NCI-H748 (cell line): ENCODE data around the gene ADGRG1.
A peak's percentile ranks its signal among the peaks of the same experiment; 100 is the strongest.
"Not testable (repeated sequence)": the region's sequence is repeated elsewhere in the genome, so short reads cannot be mapped to it uniquely, and the experiment has no call there.

Source experiments
- DNase-seq: peaks from one replicate; lab custom pipeline; 2025; ENCODE audit not compliant: unreplicated experiment; lab: John Stamatoyannopoulos, UW

The ADGRG1 gene

GRCh38 chr16:57628008-57628781 is at the start of gene ADGRG1:
ADGRG1 (plus strand) TSS chr16:57628630; CDS start chr16:57650288, 21,658 bp downstream.
- DNase-seq: no peak

DNA sequence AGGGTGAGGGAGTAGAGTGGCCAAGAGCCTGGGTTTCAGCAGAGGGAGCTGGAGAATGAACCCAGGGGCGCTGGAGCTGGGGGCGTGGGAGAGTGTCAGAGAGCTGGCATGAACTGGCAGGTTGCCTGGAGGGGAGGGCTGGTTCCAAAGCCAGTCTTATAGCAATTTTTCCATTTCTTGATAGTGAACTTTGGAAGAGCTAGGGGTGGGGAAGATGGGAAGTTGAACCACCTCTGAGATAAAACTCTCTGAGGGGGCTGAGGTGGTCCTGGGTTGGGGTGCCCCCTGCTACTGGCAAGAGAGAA is 49.1 kb upstream of the ADGRG1 start:
- DNase-seq: no peak

DNA sequence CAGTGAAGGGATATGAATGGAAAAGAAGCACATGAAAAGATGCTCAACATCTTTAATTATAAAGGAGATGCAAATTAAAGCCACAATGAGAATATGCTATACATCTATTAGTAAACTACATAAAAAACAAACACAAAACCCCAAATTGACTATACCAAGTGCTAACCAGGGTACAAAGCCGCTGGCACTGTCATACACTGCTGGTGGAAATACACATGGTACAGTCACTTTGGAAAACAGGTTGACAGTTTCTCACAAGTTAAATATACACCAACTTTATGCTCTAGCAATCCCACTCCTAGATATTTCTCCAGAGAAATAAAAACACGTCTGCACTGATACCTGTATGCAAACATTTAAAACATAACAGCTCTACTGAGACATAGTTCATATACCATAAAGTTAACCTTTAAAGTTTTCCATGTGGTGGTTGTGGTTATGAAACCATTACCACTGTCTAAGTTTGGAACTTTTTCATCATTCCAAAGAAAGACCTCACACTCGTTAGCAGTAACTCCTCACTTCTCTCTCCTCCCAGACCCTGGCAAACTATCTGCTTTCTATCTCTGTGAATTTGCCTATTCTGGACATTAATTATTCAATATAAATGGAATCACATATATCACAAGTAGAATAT is 43.3 kb upstream of the ADGRG1 start:
- DNase-seq: no peak

DNA sequence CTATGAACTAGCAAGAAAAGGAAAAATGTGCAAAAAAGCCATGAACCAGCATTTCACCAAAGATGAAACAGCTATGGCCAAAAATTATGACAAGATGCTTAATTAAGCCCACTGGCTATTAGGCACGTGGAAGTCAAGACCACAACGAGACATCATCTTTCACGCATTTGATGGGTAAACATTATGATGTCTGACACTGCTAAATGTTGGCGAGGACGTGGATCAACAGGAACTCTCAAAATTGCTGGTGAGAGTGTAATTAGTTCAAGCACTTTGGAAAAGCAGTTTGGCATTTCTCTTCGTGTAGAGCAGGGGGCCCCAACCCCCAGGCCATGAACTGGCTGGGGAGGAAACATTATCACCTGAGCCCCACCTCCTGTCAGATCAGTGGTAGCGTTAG is 39.6 kb upstream of the ADGRG1 start:
- DNase-seq: no peak

- DNase-seq: no peak
Measured at GRCh38 chr16:57589374-57589773, 39.1 kb upstream of the ADGRG1 start.

GRCh38 chr16:57590654-57591085 is 37.8 kb upstream of the ADGRG1 start:
- no peak for DNase-seq

- DNase-seq: peak; percentile 40
Measured at GRCh38 chr16:57591086-57591869, 37.2 kb upstream of the ADGRG1 start.

DNA sequence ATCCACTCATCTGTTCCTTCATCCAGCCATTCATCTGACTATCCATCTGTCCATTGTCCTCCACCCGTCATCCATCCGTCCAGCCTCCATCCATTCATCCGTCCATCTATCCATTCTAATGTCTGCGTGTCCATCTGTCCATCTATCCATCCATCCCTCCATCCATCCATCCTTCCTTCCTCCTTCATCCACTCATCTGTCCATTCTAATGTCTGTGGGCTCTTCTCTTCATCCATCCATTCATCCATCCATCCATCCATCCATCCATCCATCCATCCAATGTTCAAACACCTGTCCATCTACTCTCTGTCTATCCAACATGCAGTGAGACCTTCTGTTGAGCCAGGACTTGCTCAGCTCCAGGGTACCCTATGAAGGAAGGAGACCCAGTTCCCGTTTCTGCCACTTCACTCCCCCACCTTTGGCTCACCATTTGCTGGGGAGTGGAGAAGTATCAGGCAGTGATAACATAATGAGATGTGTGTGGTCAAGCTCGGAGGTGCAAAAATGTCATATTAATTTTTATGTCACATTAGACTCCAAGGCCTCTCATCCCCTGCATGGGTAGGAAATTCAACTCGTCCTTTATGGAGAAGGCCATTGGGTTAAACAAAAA is 36.5 kb upstream of the ADGRG1 start:
- DNase-seq: no peak

DNA sequence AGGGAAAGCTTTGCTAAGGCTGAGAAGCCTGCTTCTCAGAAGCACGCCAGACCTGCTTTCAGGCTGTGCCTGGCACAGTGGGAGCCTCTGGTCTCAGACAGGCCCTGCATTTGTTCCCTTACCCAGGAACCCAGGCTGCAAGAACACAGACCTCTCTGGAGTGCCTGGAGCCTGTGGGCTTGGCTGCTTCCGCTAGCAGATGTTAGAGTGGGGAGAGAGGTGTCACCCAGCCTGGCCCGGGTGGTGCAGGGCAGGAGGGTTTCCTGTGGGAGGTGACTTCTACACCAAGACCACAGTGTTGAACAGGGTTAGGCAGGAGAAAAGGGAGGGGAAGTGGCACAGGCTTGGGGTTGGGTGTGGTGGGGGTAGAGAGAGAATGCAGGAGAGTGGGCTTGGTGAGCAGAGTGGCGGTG is 35.8 kb upstream of the ADGRG1 start:
- DNase-seq: no peak

DNA sequence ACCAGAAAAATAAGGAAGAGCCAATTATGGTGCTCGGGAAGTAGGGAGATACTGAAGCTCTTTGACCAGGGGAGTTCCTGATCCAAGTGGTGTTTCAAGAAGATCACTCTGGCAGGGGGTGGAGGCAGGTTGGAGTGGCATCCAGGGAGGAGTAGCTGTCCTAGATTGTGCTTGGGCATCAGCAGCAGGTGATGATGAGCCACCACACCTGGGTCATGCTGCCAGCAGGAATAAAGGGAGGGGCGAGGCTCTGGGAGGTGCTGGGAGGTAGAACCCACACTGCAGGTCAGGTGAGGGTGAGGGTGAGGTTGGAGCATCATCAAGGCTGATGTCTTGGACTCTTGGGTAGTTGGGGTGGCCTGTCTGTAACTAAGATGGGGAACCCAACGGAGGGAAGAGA is 35.4 kb upstream of the ADGRG1 start:
- DNase-seq: no peak

- no peak for DNase-seq
Measured at GRCh38 chr16:57593990-57594389, 34.4 kb upstream of the ADGRG1 start.

DNA sequence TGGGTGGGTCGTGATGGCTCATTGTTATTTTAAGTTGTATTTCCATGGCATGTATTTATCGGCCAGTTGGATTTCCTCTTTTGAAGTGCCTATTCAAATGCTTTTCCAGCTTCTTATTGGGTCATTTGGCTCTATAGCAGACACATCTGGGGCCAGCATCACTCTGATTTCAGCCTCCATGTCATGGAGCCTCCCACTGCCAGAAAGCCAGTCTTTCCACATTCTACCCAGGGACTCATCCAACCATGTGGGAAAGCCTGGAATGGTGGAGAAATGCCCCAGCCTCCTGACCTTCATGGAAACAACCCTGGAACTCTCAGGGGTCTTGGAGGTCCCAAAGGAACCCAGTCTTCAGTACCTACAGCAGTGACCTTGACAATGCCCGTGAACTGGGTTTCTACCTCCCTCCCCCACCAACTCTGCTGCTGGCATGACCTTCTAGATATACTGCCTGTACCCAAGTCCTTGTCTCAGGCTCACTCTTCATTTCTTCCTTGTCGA is 33.8 kb upstream of the ADGRG1 start:
- DNase-seq: no peak

DNA sequence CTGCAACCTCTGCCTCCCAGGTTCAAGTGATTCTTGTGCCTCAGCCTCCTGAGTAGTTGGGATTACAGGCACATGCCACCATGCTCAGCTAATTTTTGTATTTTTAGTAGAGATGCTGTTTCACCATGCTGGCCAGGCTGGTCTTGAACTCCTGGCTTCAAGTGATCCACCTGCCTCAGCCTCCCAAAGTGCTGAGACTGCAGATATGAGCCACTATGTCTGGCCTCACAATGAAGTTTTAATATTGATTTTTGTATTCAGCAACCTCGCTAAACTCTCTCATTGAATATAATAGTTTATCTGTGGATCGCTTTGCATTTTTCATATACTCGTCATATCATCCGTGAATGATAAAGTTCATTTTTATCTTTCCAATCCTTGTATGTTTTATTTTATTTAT is 32.2 kb upstream of the ADGRG1 start:
- not testable (repeated sequence) for DNase-seq

GRCh38 chr16:57598437-57598836 is 30.0 kb upstream of the ADGRG1 start:
- DNase-seq: no peak

GRCh38 chr16:57600048-57600835 is 28.2 kb upstream of the ADGRG1 start:
- peak; percentile 41 for DNase-seq

DNA sequence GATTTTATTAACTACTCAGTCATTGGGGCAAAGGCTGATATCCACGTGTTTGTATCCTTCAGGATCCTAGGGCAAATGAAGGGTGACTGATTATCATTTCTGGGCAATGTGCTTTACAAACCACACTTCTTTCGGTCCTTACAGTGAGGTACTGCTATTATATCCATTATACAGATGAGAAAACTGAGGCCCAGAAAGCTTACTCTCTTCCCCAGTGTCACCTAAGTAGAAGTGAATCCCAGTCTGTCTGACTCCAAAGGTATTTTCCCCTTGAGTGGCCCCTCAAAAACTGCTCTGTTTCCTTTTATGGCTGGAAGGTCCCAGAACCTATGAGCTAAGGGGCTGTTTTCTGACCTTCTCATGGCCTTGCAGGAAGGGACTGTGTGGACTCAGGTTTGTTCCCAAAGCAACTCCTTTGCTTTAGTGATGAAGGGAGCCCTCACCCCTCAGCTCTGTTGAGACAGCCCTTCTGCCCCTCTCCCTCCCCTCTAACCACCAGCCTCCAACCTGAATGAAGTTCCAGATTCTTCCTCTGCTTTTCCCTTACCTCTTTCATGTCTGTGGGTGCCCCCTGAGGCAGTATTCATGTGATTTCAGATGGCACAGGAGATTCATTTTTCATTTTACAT is 27.4 kb upstream of the ADGRG1 start:
- no peak for DNase-seq

- peak; percentile 42 for DNase-seq
Measured at GRCh38 chr16:57601801-57602478, 26.5 kb upstream of the ADGRG1 start.

- no peak for DNase-seq
Measured at GRCh38 chr16:57603115-57604024, 25.1 kb upstream of the ADGRG1 start.

- DNase-seq: no peak
Measured at GRCh38 chr16:57604177-57604576, 24.3 kb upstream of the ADGRG1 start.
